T-cell (primary cell): Measurements from ENCODE around the gene SLC28A1. TPM values are rescaled to one million over a fixed set of nuclear protein-coding genes. Genes with fewer than 3 reads are reported as not detected.
A peak's percentile ranks its signal among the peaks of the same experiment; 100 is the strongest.

Source experiments
- ATAC-seq, 4 experiments: fragments of 200-7000 bp in 3 of 4; fragments of 150-1000 bp in 1 of 4; cut with Tn5 transposase; replicated peaks in 1 of 4; 1 replicate in 3 of 4; 2 replicates in 1 of 4; pipeline ENCODE4 v1.10.0; 2021; ENCODE audit warnings: moderate library complexity in 3 of 4, mild to moderate bottlenecking in 2 of 4, moderate number of reproducible peaks in 1 of 4
- CTCF ChIA-PET, 2 donors: fragments of 300-600 bp; sonication (Branson Sonifier 250); formaldehyde crosslinking; loops; one replicate each; lab custom pipeline; 2022; ENCODE audit warnings: antibody characterized with exemption in 2 of 2; lab: Charles Lee
- POLR2A ChIA-PET, 2 donors: fragments of 300-600 bp; sonication (Branson Sonifier 250); formaldehyde crosslinking; loops; one replicate each; lab custom pipeline; 2022; ENCODE audit warnings: antibody characterized with exemption in 2 of 2; lab: Charles Lee
- DNase-seq, 35 experiments: peaks; one replicate each; pipeline versions ENCODE4 v3.0.0 to v3.0.0-alpha.2; 2013 to 2023
- H3K27ac ChIP-seq: one replicate; pipeline ENCODE4 v1.5.1; 2013; ENCODE audit warnings: low read length
- H3K27me3 ChIP-seq, 2 experiments: replicated peaks in 1 of 2; 1 replicate in 1 of 2; 2 replicates in 1 of 2; pipeline versions ENCODE4 v1.6.1 to v1.7.0; 2013; ENCODE audit warnings: low read length in 1 of 2, mixed read lengths in 1 of 2; ENCODE audit not compliant: control insufficient read depth in 2 of 2, insufficient read depth in 2 of 2; ENCODE audit errors: extremely low read depth in 1 of 2
- H3K36me3 ChIP-seq, 2 donors: 1 replicate in 1 of 2; 2 replicates in 1 of 2; pipeline versions ENCODE4 v1.6.1 to v1.7.0; 2013; ENCODE audit warnings: low read length in 1 of 2; ENCODE audit not compliant: control insufficient read depth in 2 of 2, insufficient read depth in 1 of 2; ENCODE audit errors: extremely low read depth in 1 of 2
- H3K4me1 ChIP-seq, 2 experiments: 1 replicate in 1 of 2; 2 replicates in 1 of 2; pipeline versions ENCODE4 v1.6.1 to v1.7.0; 2013; ENCODE audit warnings: low read length in 2 of 2, mixed read lengths in 1 of 2; ENCODE audit not compliant: insufficient read depth in 2 of 2, control insufficient read depth in 1 of 2; ENCODE audit errors: extremely low read depth in 1 of 2
- H3K4me3 ChIP-seq, 2 donors: 1 replicate in 1 of 2; 2 replicates in 1 of 2; pipeline versions ENCODE4 v1.5.1 to v1.7.0; 2013; ENCODE audit warnings: mild to moderate bottlenecking in 2 of 2, low read length in 1 of 2, moderate library complexity in 1 of 2; ENCODE audit not compliant: control insufficient read depth in 1 of 2; ENCODE audit errors: extremely low read depth in 1 of 2
- H3K9me3 ChIP-seq: 2 replicates; pipeline ENCODE4 v1.7.0; 2013
- H3K27ac Mint-ChIP-seq, 2 donors: one replicate each; pipeline ENCODE4 v1.8.0; 2020 to 2021; ENCODE audit warnings: mild to moderate bottlenecking in 2 of 2, mixed read lengths in 2 of 2
- H3K27me3 Mint-ChIP-seq, 2 donors: one replicate each; pipeline ENCODE4 v1.8.0; 2021 to 2022; ENCODE audit warnings: mixed read lengths in 2 of 2
- H3K36me3 Mint-ChIP-seq: one replicate; pipeline ENCODE4 v1.8.0; 2021; ENCODE audit warnings: mixed read lengths
- H3K4me1 Mint-ChIP-seq, 3 donors: one replicate each; pipeline ENCODE4 v1.8.0; 2020 to 2022; ENCODE audit warnings: mixed read lengths in 3 of 3, mild to moderate bottlenecking in 1 of 3
- H3K4me3 Mint-ChIP-seq, 3 donors: one replicate each; pipeline ENCODE4 v1.8.0; 2020 to 2022; ENCODE audit warnings: mild to moderate bottlenecking in 3 of 3, mixed read lengths in 3 of 3, moderate library complexity in 3 of 3
- H3K9me3 Mint-ChIP-seq, 3 donors: one replicate each; pipeline ENCODE4 v1.8.0; 2020 to 2022; ENCODE audit warnings: mixed read lengths in 3 of 3
- WGBS: methylation state at CpG from one replicate; pipeline ENCODE4 v1.1.5; 2013; ENCODE audit warnings: missing lambda C conversion rate; ENCODE audit not compliant: insufficient coverage; 5-methylcytosine and 5-hydroxymethylcytosine counted together
- total RNA-seq, 35 experiments: library from RNA in 6 of 35; stranded (reverse) in 6 of 35; fragments of 120-200 nt in 1 of 35; gene quantifications; one replicate each; pipeline versions ENCODE4 v1.2.1 to v1.2.4 and lab custom pipeline; 2013 to 2026

SLC28A1 gene
- total RNA-seq, 5 donors from 2014 or later (not counting 1 experiment from before 2014, with no cell fraction given), result not detected

- Histone ChIP-seq H3K27ac (no peak overlapping the region), H3K9me3 (no peaks in the 10 kb centered on the region), H3K36me3 (no peaks in the 10 kb centered on the region), H3K4me1 (peaks cover 0 to 4% of the 10 kb centered on the region in 2 experiments), H3K4me3 (no peak overlapping the region), H3K27me3 (peaks cover 0 to 17% of the 10 kb centered on the region in 2 experiments)
- Mint-ChIP-seq H3K9me3 (no peaks in the 10 kb centered on the region), H3K27ac (no peak overlapping the region), H3K4me1 (peaks cover 0 to 3% (median 2%) of the 10 kb centered on the region in 3 donors), H3K36me3 (no peaks in the 10 kb centered on the region), H3K27me3 (no peaks in the 10 kb centered on the region), H3K4me3 (no peak overlapping the region)
- ChIA-PET POLR2A (no interaction called here), CTCF (interaction anchor here in 1 of 2 donors (0.9 kb wide), 1 partner anchor 58 kb away, joined by 3 read pairs; no protein-coding TSS in a partner anchor)
- DNase-seq (no peak), ATAC-seq (no peak)
- WGBS, result 94% methylated on average over 5 of the region's 7 CpGs
Measured at GRCh38 chr15:84950570-84951111, 66.2 kb downstream of the SLC28A1 start.

- Histone ChIP-seq H3K27me3 (peaks cover 0 to 18% of the 10 kb centered on the region in 2 experiments), H3K4me3 (no peak overlapping the region), H3K27ac (no peak overlapping the region), H3K4me1 (peaks cover 0 to 4% of the 10 kb centered on the region in 2 experiments), H3K9me3 (no peaks in the 10 kb centered on the region), H3K36me3 (no peaks in the 10 kb centered on the region)
- Mint-ChIP-seq H3K4me3 (no peak overlapping the region), H3K9me3 (no peaks in the 10 kb centered on the region), H3K4me1 (peaks cover 4 to 8% (median 7%) of the 10 kb centered on the region in 3 donors), H3K27me3 (peaks cover 2 to 4% of the 10 kb centered on the region in 2 donors), H3K36me3 (no peaks in the 10 kb centered on the region), H3K27ac (no peak overlapping the region)
- ChIA-PET POLR2A (no interaction called here), CTCF (interaction anchor here in 1 of 2 donors (0.6 kb wide), 1 partner anchor 256 kb away, joined by 4 read pairs; no protein-coding TSS in a partner anchor)
- 79% methylated on average over 2 of the region's 5 CpGs for WGBS
- no peak for DNase-seq
- ATAC-seq, result no peak
Measured at GRCh38 chr15:84951736-84952135, 67.3 kb downstream of the SLC28A1 start.

- no peaks in the 10 kb centered on the region for H3K9me3 Mint-ChIP-seq
- CTCF ChIA-PET, result interaction anchor here in 1 of 2 donors (0.7 to 1.1 kb wide), 3 partner anchors 9 to 92 kb away, joined by 3 to 7 read pairs (median 4); no protein-coding TSS in a partner anchor
- peaks cover 4 to 8% (median 7%) of the 10 kb centered on the region in 3 donors for H3K4me1 Mint-ChIP-seq
- ATAC-seq, result no peak
- no peaks in the 10 kb centered on the region for H3K36me3 ChIP-seq
- peaks cover 0 to 11% of the 10 kb centered on the region in 2 experiments for H3K27me3 ChIP-seq
- WGBS, result 100% methylated on average over 1 of the region's 4 CpGs
- no peaks in the 10 kb centered on the region for H3K9me3 ChIP-seq
- no peak overlapping the region for H3K27ac Mint-ChIP-seq
- H3K27me3 Mint-ChIP-seq, result peaks cover 2 to 11% of the 10 kb centered on the region in 2 donors
- DNase-seq, result no peak
- no peak overlapping the region for H3K27ac ChIP-seq
- H3K4me1 ChIP-seq, result peaks cover 0 to 4% of the 10 kb centered on the region in 2 experiments
- H3K4me3 ChIP-seq, result no peak overlapping the region
- H3K4me3 Mint-ChIP-seq, result no peak overlapping the region
- POLR2A ChIA-PET, result no interaction called here
- no peaks in the 10 kb centered on the region for H3K36me3 Mint-ChIP-seq
Measured at GRCh38 chr15:84953136-84953535, 68.7 kb downstream of the SLC28A1 start.

GRCh38 chr15:84953726-84954125 is 69.3 kb downstream of the SLC28A1 start:
- H3K4me3 ChIP-seq, result no peak overlapping the region
- POLR2A ChIA-PET, result interaction anchor here in 1 of 2 donors (0.6 kb wide), 1 partner anchor 12 kb away, joined by 6 read pairs; no protein-coding TSS in a partner anchor
- H3K9me3 Mint-ChIP-seq, result no peaks in the 10 kb centered on the region

GRCh38 chr15:84955089-84955848 is 70.8 kb downstream of the SLC28A1 start:
- no peaks in the 10 kb centered on the region for H3K36me3 ChIP-seq
- 43% methylated on average over 9 of the region's 15 CpGs for WGBS
- ATAC-seq (peak; percentile 50 to 67 (median 56)), DNase-seq (peak in 29 of 35 experiments; percentile 2 to 62 (median 23))
- CTCF ChIA-PET, result interaction anchor here in 1 of 2 donors (0.6 to 1.0 kb wide), 2 partner anchors 50 to 89 kb away, joined by 4 to 6 read pairs; no protein-coding TSS in a partner anchor
- Mint-ChIP-seq H3K9me3 (no peaks in the 10 kb centered on the region), H3K27me3 (peaks cover 5 to 11% of the 10 kb centered on the region in 2 donors), H3K27ac (no peak overlapping the region), H3K4me3 (peak overlapping the region in 1 of 3 donors; percentile 7), H3K4me1 (peaks cover 4 to 8% (median 7%) of the 10 kb centered on the region in 3 donors), H3K36me3 (no peaks in the 10 kb centered on the region)
- no peaks in the 10 kb centered on the region for H3K9me3 ChIP-seq
- POLR2A ChIA-PET, result no interaction called here
- H3K27me3 ChIP-seq, result peaks cover 0 to 11% of the 10 kb centered on the region in 2 experiments
- H3K4me3 ChIP-seq, result no peak overlapping the region
- no peak overlapping the region for H3K27ac ChIP-seq
- H3K4me1 ChIP-seq, result peaks cover 0 to 4% of the 10 kb centered on the region in 2 experiments

More at GRCh38 chr15:84953726-84954125, 69.3 kb downstream of the SLC28A1 start:
- Mint-ChIP-seq H3K27ac (no peak overlapping the region), H3K4me3 (no peak overlapping the region), H3K27me3 (peaks cover 2 to 11% of the 10 kb centered on the region in 2 donors), H3K36me3 (no peaks in the 10 kb centered on the region), H3K4me1 (peaks cover 4 to 8% (median 7%) of the 10 kb centered on the region in 3 donors)
- no peak for DNase-seq
- no peaks in the 10 kb centered on the region for H3K36me3 ChIP-seq
- WGBS, result 67% methylated on average over 1 of the region's 1 CpG
- H3K27me3 ChIP-seq, result peaks cover 0 to 11% of the 10 kb centered on the region in 2 experiments
- CTCF ChIA-PET, result interaction anchor here in 1 of 2 donors (0.9 to 1.1 kb wide), 2 partner anchors 8 to 91 kb away, joined by 3 to 7 read pairs; no protein-coding TSS in a partner anchor
- H3K9me3 ChIP-seq, result no peaks in the 10 kb centered on the region
- no peak overlapping the region for H3K27ac ChIP-seq
- peaks cover 0 to 4% of the 10 kb centered on the region in 2 experiments for H3K4me1 ChIP-seq
- no peak for ATAC-seq

- 100% methylated on average over 1 of the region's 2 CpGs for WGBS
- peaks cover 4 to 14% (median 7%) of the 10 kb centered on the region in 3 donors for H3K4me1 Mint-ChIP-seq
- H3K36me3 Mint-ChIP-seq, result no peaks in the 10 kb centered on the region
- ChIA-PET CTCF (interaction anchor here in 1 of 2 donors (0.7 to 1.0 kb wide), 4 partner anchors 18 to 552 kb away, joined by 4 to 10 read pairs (median 4); no protein-coding TSS in a partner anchor), POLR2A (no interaction called here)
- H3K27me3 Mint-ChIP-seq, result peaks cover 5 to 11% of the 10 kb centered on the region in 2 donors
- Histone ChIP-seq H3K4me3 (no peak overlapping the region), H3K27me3 (peaks cover 0 to 11% of the 10 kb centered on the region in 2 experiments), H3K27ac (no peak overlapping the region), H3K9me3 (no peaks in the 10 kb centered on the region), H3K36me3 (no peaks in the 10 kb centered on the region), H3K4me1 (peaks cover 0 to 4% of the 10 kb centered on the region in 2 experiments)
- ATAC-seq, result no peak
- no peak overlapping the region for H3K27ac Mint-ChIP-seq
- no peak for DNase-seq
- no peaks in the 10 kb centered on the region for H3K9me3 Mint-ChIP-seq
- H3K4me3 Mint-ChIP-seq, result peak overlapping the region in 1 of 3 donors; percentile 7
Measured at GRCh38 chr15:84956199-84956598, 71.7 kb downstream of the SLC28A1 start.
